Astrocyte of the cerebellum (primary cell): ENCODE results near the gene KIDINS220.
A peak's percentile ranks its signal among the peaks of the same experiment; 100 is the strongest.

Source experiments
- DNase-seq: peaks from one replicate; pipeline ENCODE4 v3.0.0-alpha.2; 2011; ENCODE audit warnings: low read depth
- H3K4me3 ChIP-seq: 2 replicates; pipeline ENCODE4 v1.5.1; 2011; ENCODE audit warnings: mild to moderate bottlenecking, low read depth, low read length, moderate library complexity
- CTCF ChIP-seq: IDR thresholded peaks from 2 replicates; pipeline ENCODE4 v1.5.1; 2012; ENCODE audit warnings: low read length, low read depth, moderate library complexity, mild to moderate bottlenecking; ENCODE audit errors: missing control alignments
- in situ Hi-C: cut with HindIII; loops from 2 replicates; pipeline ENCODE4 v1.10.0; 2017; ENCODE audit warnings: low sequenced_read_pairs

KIDINS220 gene

GRCh38 chr2:8848328-8849100 lies 11.1 kb upstream of the KIDINS220 start:
- H3K4me3 ChIP-seq, result no peak overlapping the region
- in situ Hi-C loops, result no loop called here
- no peak for TF ChIP-seq CTCF
- no peak for DNase-seq

- no peak for DNase-seq
- in situ Hi-C loops, result no loop called here
- no peak overlapping the region for H3K4me3 ChIP-seq
- TF ChIP-seq CTCF, result no peak
Observed at GRCh38 chr2:8847400-8847799, 10.0 kb upstream of the KIDINS220 start.

GRCh38 chr2:8841932-8842331 lies 4.5 kb upstream of the KIDINS220 start:
- in situ Hi-C loops, result no loop called here
- no peak overlapping the region for H3K4me3 ChIP-seq
- no peak for TF ChIP-seq CTCF
- DNase-seq, result no peak

GRCh38 chr2:8840475-8841091 lies 3.2 kb upstream of the KIDINS220 start:
- no peak for TF ChIP-seq CTCF
- in situ Hi-C loops, result no loop called here
- H3K4me3 ChIP-seq, result no peak overlapping the region
- DNase-seq, result no peak

- in situ Hi-C loops, result no loop called here
- DNase-seq, result no peak
- no peak for TF ChIP-seq CTCF
- no peak overlapping the region for H3K4me3 ChIP-seq
Observed at GRCh38 chr2:8839189-8839965, 2.0 kb upstream of the KIDINS220 start.

- no peak for TF ChIP-seq CTCF
- peak overlapping the region; percentile 92 for H3K4me3 ChIP-seq
- DNase-seq, result no peak
- in situ Hi-C loops, result no loop called here
Observed at GRCh38 chr2:8837795-8838140, 355 bp upstream of the KIDINS220 start.
